Measurements from ENCODE around the gene LHFPL3. TPM values are rescaled to one million over a fixed set of nuclear protein-coding genes. Genes with fewer than 3 reads are reported as not detected.
"Not testable (repeated sequence)": the region's sequence is repeated elsewhere in the genome, so short reads cannot be mapped to it uniquely, and the experiment has no call there.

Gene LHFPL3
- total RNA-seq, 1 experiment from 2014 or later: 0.80 TPM

- peak; percentile 35 for DNase-seq
Observed at GRCh38 chr7:104548861-104549260, 220.5 kb downstream of the LHFPL3 start.

DNA sequence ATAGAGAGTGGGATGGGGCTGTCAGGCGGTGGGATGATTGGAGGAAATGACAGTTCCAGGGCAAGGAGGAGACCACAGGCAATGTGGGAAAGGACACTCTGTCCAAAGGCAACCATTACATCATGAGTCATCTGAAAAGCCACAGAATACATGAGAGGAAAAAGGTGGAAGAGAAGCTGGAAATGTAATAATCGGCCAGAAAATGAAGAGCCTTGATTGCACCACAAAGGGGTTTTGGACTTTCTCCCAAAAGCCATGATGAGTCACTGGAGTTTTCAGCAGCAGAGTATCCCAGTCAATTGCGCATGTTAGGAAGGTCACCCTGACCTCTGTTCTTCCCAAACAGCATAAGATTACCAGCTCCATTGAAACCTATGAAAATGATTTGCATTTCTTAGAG is 222.0 kb downstream of the LHFPL3 start:
- H3K4me3 ChIP-seq (ENCODE audit: insufficient read depth, low read depth, low read length): no peak overlapping the region
- no peak for DNase-seq
- H3K36me3 ChIP-seq (replicated peaks; ENCODE audit: control insufficient read depth, insufficient read depth, low read length): no peaks in the 10 kb centered on the region
- H3K27me3 ChIP-seq (ENCODE audit: control insufficient read depth, insufficient read depth, low read length): no peaks in the 10 kb centered on the region

More at GRCh38 chr7:104548861-104549260, 220.5 kb downstream of the LHFPL3 start:
- Histone ChIP-seq H3K27me3 (ENCODE audit: control insufficient read depth, insufficient read depth, low read length) (no peaks in the 10 kb centered on the region), H3K4me3 (ENCODE audit: insufficient read depth, low read depth, low read length) (no peak overlapping the region), H3K36me3 (replicated peaks; ENCODE audit: control insufficient read depth, insufficient read depth, low read length) (no peaks in the 10 kb centered on the region)

DNA sequence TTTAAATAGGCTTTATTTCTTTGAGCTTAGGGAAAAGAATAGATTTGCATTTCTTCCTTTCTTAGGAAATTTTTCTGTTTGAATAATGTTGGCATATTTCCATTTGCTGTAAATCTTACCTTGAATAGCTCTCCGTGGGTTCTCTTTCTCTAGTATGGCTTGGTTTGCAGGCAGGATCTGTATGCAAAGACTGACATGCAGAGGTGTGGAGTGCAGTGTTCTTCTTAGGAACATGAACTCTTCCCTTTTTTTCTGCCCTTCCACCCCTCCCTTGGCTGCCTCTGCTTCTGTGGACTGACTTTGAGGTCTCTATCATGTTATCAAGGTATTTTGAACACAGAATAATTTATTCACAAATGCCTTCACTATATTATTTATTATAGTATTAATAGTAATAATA is 222.8 kb downstream of the LHFPL3 start:
- Histone ChIP-seq H3K27me3 (ENCODE audit: control insufficient read depth, insufficient read depth, low read length) (no peaks in the 10 kb centered on the region), H3K4me3 (ENCODE audit: insufficient read depth, low read depth, low read length) (no peak overlapping the region), H3K36me3 (replicated peaks; ENCODE audit: control insufficient read depth, insufficient read depth, low read length) (no peaks in the 10 kb centered on the region)
- DNase-seq: no peak

DNA sequence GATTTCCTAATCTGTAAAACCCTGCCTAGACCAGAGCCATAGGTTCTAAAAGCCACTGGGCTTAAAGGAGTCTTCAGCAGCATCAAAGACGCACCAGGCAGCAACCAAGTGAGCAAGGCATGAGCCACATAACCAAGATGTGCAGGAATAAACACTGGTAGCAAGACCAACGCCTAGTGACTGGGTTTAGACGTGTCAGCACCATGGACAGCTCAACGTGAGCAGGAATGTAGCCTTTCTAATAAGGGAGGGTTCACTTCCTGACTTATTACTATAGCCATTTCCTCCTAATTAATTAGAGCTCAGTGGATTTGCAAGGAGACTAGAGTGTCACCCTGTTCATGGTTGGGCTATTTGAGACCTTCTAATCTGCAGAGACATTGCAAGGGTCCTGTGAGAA is 223.7 kb downstream of the LHFPL3 start:
- Histone ChIP-seq H3K36me3 (replicated peaks; ENCODE audit: control insufficient read depth, insufficient read depth, low read length) (no peaks in the 10 kb centered on the region), H3K4me3 (ENCODE audit: insufficient read depth, low read depth, low read length) (no peak overlapping the region), H3K27me3 (ENCODE audit: control insufficient read depth, insufficient read depth, low read length) (no peaks in the 10 kb centered on the region)
- DNase-seq: peak; percentile 58

DNA sequence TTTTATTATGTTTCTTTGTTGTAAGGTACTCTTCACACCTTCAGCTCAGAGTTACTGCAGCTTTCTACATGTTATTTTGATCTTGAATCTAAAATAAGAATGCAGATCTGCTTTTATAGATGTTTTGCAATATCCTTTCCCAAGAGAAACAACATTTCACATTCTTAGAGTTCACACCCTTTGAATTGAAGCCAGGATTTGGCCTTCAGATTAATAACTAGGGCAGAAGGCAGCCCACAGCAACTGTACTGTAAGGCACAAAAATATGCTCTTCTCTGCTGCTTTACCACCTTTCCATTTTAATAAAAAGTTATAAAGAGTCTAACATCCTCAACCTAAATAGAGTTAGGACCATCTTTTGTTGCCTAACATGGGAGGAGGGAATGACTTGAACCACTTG is 224.7 kb downstream of the LHFPL3 start:
- DNase-seq: no peak
- Histone ChIP-seq H3K36me3 (replicated peaks; ENCODE audit: control insufficient read depth, insufficient read depth, low read length) (no peaks in the 10 kb centered on the region), H3K4me3 (ENCODE audit: insufficient read depth, low read depth, low read length) (no peak overlapping the region), H3K27me3 (ENCODE audit: control insufficient read depth, insufficient read depth, low read length) (no peaks in the 10 kb centered on the region)

DNA sequence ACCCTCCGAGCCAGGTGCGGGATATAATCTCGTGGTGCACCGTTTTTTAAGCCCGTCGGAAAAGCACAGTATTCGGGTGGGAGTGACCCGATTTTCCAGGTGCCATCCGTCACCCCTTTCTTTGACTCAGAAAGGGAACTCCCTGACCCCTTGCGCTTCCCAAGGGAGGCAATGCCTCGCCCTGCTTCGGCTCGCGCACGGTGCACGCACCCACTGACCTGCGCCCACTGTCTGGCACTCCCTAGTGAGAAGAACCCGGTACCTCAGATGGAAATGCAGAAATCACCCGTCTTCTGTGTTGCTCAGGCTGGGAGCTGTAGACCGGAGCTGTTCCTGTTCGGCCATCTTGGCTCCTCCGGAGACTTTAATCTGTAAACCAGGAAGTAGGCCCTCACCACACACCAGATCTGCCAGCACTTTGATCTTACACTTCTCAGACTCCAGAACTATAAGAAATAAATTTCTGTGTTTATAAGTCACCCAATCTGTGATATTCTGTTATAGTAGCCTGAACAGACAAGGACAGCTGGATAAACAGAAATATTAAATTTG is 235.0 kb downstream of the LHFPL3 start:
- not testable (repeated sequence) for H3K27me3 ChIP-seq (ENCODE audit: control insufficient read depth, insufficient read depth, low read length); H3K36me3 ChIP-seq (replicated peaks; ENCODE audit: control insufficient read depth, insufficient read depth, low read length); DNase-seq; H3K4me3 ChIP-seq (ENCODE audit: insufficient read depth, low read depth, low read length)

GRCh38 chr7:104569751-104570150 is 241.3 kb downstream of the LHFPL3 start:
- DNase-seq: no peak
- Histone ChIP-seq H3K36me3 (replicated peaks; ENCODE audit: control insufficient read depth, insufficient read depth, low read length) (no peaks in the 10 kb centered on the region), H3K27me3 (ENCODE audit: control insufficient read depth, insufficient read depth, low read length) (no peaks in the 10 kb centered on the region), H3K4me3 (ENCODE audit: insufficient read depth, low read depth, low read length) (no peak overlapping the region)

DNA sequence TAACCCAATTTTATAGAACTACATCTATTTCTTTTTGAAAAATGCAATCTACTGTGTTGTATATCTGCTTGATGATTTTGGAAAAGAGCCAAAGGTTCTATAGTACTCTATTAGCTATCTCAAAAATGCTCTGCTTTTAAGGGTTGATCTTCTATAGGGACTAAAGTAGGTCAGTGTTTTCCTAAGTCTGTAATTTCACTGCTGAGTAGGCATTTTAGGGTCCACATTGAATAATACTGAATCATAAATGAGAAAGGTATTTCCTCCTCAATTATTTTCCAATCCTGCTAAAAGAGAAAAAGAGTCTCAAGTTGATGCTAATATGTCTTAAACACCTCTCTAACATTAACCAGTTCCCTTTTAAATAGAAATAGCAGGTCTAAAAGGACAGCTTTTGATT is 244.2 kb downstream of the LHFPL3 start:
- Histone ChIP-seq H3K4me3 (ENCODE audit: insufficient read depth, low read depth, low read length) (no peak overlapping the region), H3K36me3 (replicated peaks; ENCODE audit: control insufficient read depth, insufficient read depth, low read length) (no peaks in the 10 kb centered on the region), H3K27me3 (ENCODE audit: control insufficient read depth, insufficient read depth, low read length) (no peaks in the 10 kb centered on the region)
- no peak for DNase-seq

- Histone ChIP-seq H3K27me3 (ENCODE audit: control insufficient read depth, insufficient read depth, low read length) (no peaks in the 10 kb centered on the region), H3K4me3 (ENCODE audit: insufficient read depth, low read depth, low read length) (no peak overlapping the region)
- no peak for DNase-seq
Observed at GRCh38 chr7:104584620-104585019, 256.2 kb downstream of the LHFPL3 start.

GRCh38 chr7:104595591-104595990 is 267.2 kb downstream of the LHFPL3 start:
- not testable (repeated sequence) for DNase-seq; H3K36me3 ChIP-seq (replicated peaks; ENCODE audit: control insufficient read depth, insufficient read depth, low read length); H3K4me3 ChIP-seq (ENCODE audit: insufficient read depth, low read depth, low read length); H3K27me3 ChIP-seq (ENCODE audit: control insufficient read depth, insufficient read depth, low read length)

More at GRCh38 chr7:104584620-104585019, 256.2 kb downstream of the LHFPL3 start:
- no peaks in the 10 kb centered on the region for H3K36me3 ChIP-seq (replicated peaks; ENCODE audit: control insufficient read depth, insufficient read depth, low read length)

DNA sequence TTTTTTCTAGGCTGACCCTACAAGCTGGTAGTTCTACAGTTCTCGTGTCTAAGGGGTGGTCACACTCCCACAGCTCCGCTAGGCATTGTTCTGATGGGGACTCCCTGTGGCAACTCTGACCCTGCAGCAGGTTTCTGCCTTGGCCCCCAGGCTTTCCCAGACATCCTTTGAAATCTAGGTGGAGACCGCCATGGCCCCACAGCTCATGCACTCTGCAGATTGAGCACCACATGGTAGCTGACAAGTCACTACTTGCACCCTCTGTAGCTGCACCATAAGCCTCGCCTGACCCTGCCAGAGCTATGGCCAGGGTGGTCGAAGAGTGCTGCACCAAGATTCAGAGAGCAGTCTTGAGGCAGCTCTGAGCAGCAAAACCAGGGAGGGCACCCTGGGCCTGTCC is 275.6 kb downstream of the LHFPL3 start:
- Histone ChIP-seq H3K4me3 (ENCODE audit: insufficient read depth, low read depth, low read length) (no peak overlapping the region), H3K27me3 (ENCODE audit: control insufficient read depth, insufficient read depth, low read length) (no peaks in the 10 kb centered on the region), H3K36me3 (replicated peaks; ENCODE audit: control insufficient read depth, insufficient read depth, low read length) (no peaks in the 10 kb centered on the region)
- no peak for DNase-seq

DNA sequence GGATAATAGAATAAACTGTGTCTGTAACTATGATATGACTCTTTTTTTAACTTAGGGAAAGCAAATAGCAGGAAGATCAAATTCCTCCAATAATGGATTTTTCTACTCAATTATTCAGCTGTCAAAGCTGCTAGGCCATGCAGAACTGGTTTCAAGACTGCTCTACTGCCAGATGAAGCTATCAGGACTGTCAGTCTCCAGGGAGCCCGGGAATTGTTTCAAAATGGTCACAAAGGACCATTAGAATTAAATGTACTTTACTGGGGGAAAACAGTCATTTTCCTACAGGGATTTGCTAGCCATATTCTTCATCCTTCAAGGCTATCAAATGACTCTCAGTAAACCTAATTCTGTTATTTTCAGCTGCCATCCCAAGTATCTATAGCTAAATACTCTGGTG is 276.3 kb downstream of the LHFPL3 start:
- Histone ChIP-seq H3K4me3 (ENCODE audit: insufficient read depth, low read depth, low read length) (no peak overlapping the region), H3K27me3 (ENCODE audit: control insufficient read depth, insufficient read depth, low read length) (no peaks in the 10 kb centered on the region), H3K36me3 (replicated peaks; ENCODE audit: control insufficient read depth, insufficient read depth, low read length) (no peaks in the 10 kb centered on the region)
- DNase-seq: no peak

- no peaks in the 10 kb centered on the region for H3K27me3 ChIP-seq (ENCODE audit: control insufficient read depth, insufficient read depth, low read length)
- DNase-seq: no peak
- H3K36me3 ChIP-seq (replicated peaks; ENCODE audit: control insufficient read depth, insufficient read depth, low read length): no peaks in the 10 kb centered on the region
- no peak overlapping the region for H3K4me3 ChIP-seq (ENCODE audit: insufficient read depth, low read depth, low read length)
Observed at GRCh38 chr7:104621321-104621720, 292.9 kb downstream of the LHFPL3 start.

GRCh38 chr7:104625956-104626355 is 297.6 kb downstream of the LHFPL3 start:
- DNase-seq: no peak
- Histone ChIP-seq H3K4me3 (ENCODE audit: insufficient read depth, low read depth, low read length) (no peak overlapping the region), H3K27me3 (ENCODE audit: control insufficient read depth, insufficient read depth, low read length) (no peaks in the 10 kb centered on the region; the same call in 1 of the 2 replicates), H3K36me3 (replicated peaks; ENCODE audit: control insufficient read depth, insufficient read depth, low read length) (no peaks in the 10 kb centered on the region)

- DNase-seq: no peak
- Histone ChIP-seq H3K4me3 (ENCODE audit: insufficient read depth, low read depth, low read length) (no peak overlapping the region), H3K27me3 (ENCODE audit: control insufficient read depth, insufficient read depth, low read length) (no peaks in the 10 kb centered on the region; the same call in 1 of the 2 replicates), H3K36me3 (replicated peaks; ENCODE audit: control insufficient read depth, insufficient read depth, low read length) (no peaks in the 10 kb centered on the region)
Observed at GRCh38 chr7:104627516-104627915, 299.1 kb downstream of the LHFPL3 start.

GRCh38 chr7:104628017-104628416 is 299.6 kb downstream of the LHFPL3 start:
- Histone ChIP-seq H3K36me3 (replicated peaks; ENCODE audit: control insufficient read depth, insufficient read depth, low read length) (no peaks in the 10 kb centered on the region), H3K27me3 (ENCODE audit: control insufficient read depth, insufficient read depth, low read length) (no peaks in the 10 kb centered on the region; the same call in 1 of the 2 replicates), H3K4me3 (ENCODE audit: insufficient read depth, low read depth, low read length) (no peak overlapping the region)
- no peak for DNase-seq

All from H7 (cell line).